ENCODE results near the gene SH3PXD2A.
A peak's percentile ranks its signal among the peaks of the same experiment; 100 is the strongest.

SH3PXD2A gene

DNA sequence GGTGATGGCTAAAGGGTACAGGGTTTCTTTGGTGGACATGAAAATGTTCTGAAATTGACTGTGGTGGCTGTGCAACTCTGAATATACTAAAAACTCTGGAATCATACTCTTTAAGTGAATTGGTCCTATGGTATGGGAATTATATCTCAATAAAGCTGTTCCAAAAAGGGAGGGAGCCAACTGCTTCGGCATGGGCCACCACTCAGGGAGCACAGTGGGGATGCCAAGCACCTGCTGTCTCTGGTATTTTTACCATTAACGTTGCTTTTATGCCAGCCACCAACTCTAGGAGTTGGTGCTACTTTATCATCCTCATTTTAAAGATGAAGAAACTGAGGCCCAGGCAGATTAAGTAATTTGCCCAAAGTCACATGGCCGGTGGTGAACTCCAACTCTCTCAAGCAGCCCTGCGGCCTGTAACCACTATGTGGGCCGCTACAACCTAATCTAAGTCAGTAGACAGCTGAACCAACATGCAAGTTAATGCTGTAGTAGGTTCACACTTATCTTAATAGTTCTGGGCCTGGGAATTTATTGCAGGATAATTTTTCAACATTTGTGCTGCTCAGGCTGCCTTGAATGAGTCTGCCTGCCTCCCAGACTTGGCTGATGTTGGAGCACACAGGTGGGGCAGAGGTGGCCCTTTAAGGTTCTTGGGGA, 20.8 kb downstream of the SH3PXD2A start:
- ATAC-seq (replicated peaks; ENCODE audit: extremely low read depth, poor library complexity, severe bottlenecking): no peak
- H3K9me3 Mint-ChIP-seq: no peaks in the 10 kb centered on the region
- no peak overlapping the region for H3K4me3 Mint-ChIP-seq
- no peak for DNase-seq (ENCODE audit: low spot score in 2 of 2)
- H3K27ac Mint-ChIP-seq (ENCODE audit: low read depth): no peak overlapping the region
- H3K4me1 Mint-ChIP-seq: no peaks in the 10 kb centered on the region
- peaks cover 16% of the 10 kb centered on the region for H3K27me3 Mint-ChIP-seq
- no peaks in the 10 kb centered on the region for H3K36me3 Mint-ChIP-seq (ENCODE audit: insufficient read depth)

DNA sequence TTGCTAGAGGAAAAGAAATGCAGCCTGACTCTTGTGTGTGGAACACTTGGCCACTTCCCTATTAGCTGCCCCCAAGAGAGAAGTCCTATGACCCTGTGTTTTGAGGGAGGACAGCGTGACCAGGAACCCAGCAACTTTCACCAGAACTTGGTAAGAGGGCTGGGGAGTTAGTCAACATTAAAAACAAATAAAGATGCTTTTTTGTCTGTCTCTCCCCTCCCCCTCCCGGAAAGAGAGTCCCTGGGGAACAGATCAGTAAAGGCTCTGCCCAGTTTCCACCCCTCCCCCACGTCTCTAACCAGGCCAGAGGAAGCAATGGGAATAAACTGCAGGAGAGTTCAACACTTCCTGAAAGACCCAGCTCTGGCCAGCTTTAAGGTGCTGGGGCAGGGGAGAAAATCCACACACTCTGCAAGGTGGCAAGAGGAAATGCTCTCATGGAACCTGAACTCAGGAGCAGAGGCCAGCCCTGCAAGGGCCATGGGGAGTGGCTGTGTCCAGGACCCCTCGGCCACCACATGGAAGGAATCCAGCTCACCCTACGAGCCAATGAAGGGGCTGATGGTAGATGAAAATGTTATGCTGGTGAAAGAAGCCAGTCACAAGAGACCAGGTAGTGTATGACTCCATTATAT, 21.5 kb downstream of the SH3PXD2A start:
- no peaks in the 10 kb centered on the region for H3K4me1 Mint-ChIP-seq
- ATAC-seq (replicated peaks; ENCODE audit: extremely low read depth, poor library complexity, severe bottlenecking) (no peak), DNase-seq (ENCODE audit: low spot score in 2 of 2) (no peak)
- H3K27me3 Mint-ChIP-seq: peaks cover 23% of the 10 kb centered on the region
- H3K9me3 Mint-ChIP-seq: no peaks in the 10 kb centered on the region
- no peak overlapping the region for H3K4me3 Mint-ChIP-seq
- no peak overlapping the region for H3K27ac Mint-ChIP-seq (ENCODE audit: low read depth)
- no peaks in the 10 kb centered on the region for H3K36me3 Mint-ChIP-seq (ENCODE audit: insufficient read depth)

DNA sequence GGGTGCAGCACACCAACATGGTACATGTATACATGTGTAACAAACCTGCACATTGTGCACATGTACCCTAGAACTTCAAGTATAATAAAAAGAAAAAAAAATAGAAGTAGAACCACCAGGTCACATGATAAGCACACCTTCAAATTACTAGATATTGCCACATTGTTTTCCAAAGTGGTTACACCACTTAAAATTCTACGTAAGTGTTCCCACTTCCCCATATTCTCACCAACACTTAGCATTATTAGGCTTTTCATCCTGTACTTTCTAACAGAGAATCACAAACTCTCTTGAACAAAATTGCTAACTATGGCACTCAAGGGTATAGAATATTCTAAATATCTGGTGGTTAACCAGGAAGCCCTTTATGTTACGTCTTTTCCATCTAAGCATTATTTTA, 22.6 kb downstream of the SH3PXD2A start:
- H3K27me3 Mint-ChIP-seq: peaks cover 28% of the 10 kb centered on the region
- no peaks in the 10 kb centered on the region for H3K9me3 Mint-ChIP-seq
- H3K36me3 Mint-ChIP-seq (ENCODE audit: insufficient read depth): no peaks in the 10 kb centered on the region
- DNase-seq (ENCODE audit: low spot score in 2 of 2) (no peak), ATAC-seq (replicated peaks; ENCODE audit: extremely low read depth, poor library complexity, severe bottlenecking) (no peak)
- H3K4me1 Mint-ChIP-seq: no peaks in the 10 kb centered on the region
- H3K27ac Mint-ChIP-seq (ENCODE audit: low read depth): no peak overlapping the region
- no peak overlapping the region for H3K4me3 Mint-ChIP-seq

DNA sequence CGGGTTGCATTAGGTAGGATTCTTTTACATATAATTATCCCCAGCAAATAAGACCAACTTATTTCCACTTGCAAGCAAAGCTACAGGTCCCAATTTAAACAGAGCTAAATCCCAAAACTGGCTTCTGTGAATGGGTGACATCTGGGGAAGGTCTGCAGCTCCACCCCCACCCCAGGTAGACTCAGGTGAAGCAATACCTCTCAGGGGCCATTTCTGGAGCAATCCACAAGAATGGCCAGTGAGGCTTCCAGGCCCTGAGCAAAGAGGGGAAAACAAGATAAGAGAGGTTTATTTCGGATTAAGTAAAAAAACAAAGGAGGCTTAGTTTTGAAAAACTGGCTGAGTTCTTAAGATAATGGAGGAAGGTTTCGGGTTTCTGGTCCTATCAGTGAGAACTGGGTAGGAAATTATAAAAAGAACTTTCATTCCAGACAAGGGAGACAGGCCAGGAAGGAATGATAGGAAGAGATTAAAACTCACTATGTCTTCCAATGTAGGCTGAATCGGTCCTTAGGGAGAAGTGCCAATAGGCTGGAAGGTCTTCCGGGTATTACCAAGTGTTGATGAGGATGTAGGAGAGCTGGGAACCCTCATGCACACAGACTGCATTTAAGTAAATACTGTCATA, 25.4 kb downstream of the SH3PXD2A start:
- no peak overlapping the region for H3K27ac Mint-ChIP-seq (ENCODE audit: low read depth)
- DNase-seq (ENCODE audit: low spot score in 2 of 2): no peak
- H3K9me3 Mint-ChIP-seq: no peaks in the 10 kb centered on the region

DNA sequence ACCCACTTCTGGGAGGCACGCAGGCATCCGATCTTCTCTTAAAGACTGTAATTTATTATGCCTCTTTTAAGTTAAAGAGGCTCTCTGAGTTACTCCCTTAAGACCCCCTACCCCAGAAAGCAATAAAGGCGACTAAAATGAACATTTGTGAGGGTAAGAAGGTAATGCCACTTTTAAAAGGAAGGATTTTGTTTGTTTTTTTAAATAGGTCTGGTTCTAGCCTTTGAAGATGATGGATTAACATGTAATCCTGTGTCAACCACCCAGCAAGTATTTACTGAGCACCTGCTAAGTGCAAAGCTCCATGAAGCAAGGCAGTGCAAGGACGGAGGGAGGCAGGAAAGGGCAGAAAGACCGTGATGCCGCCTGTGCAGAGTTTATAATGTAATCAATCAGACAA, 26.1 kb downstream of the SH3PXD2A start:
- Mint-ChIP-seq H3K27me3 (peaks cover 33% of the 10 kb centered on the region), H3K4me1 (no peaks in the 10 kb centered on the region), H3K36me3 (ENCODE audit: insufficient read depth) (no peaks in the 10 kb centered on the region), H3K9me3 (no peaks in the 10 kb centered on the region), H3K27ac (ENCODE audit: low read depth) (no peak overlapping the region), H3K4me3 (no peak overlapping the region)
- DNase-seq (ENCODE audit: low spot score in 2 of 2) (no peak), ATAC-seq (replicated peaks; ENCODE audit: extremely low read depth, poor library complexity, severe bottlenecking) (no peak)

More for the DNA sequence above, 25.4 kb downstream of the SH3PXD2A start:
- Mint-ChIP-seq H3K36me3 (ENCODE audit: insufficient read depth) (no peaks in the 10 kb centered on the region), H3K4me3 (no peak overlapping the region), H3K27me3 (peaks cover 28% of the 10 kb centered on the region), H3K4me1 (no peaks in the 10 kb centered on the region)
- ATAC-seq (replicated peaks; ENCODE audit: extremely low read depth, poor library complexity, severe bottlenecking): no peak

DNA sequence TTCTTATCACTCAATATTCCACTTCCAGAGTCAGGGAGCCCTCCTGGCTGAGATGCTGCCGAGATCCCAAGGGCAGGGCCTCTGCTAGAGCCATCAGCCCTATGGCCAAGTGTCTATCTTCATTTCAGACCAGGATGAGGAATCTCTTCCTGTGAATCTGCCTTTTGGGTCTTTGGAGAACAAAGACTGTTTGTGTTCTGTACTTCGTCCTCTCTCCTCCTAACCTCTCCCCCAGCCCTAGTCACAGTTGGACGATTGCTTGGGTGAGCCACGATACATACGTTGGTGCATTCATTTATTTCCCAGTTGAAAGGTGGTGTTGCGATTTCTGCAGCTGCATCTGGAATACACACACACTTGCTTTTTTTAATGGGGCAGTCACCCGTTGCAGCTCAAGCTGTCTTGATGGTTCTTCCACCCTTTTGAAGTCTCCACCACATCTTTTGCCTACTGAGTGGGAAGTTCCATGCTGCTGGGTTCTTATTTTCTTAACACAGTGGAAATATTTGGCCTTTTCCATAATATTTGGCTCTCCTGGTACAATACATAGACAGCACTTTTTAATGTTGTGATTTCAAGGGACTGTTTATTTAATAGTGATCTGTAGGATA, 26.7 kb downstream of the SH3PXD2A start:
- Mint-ChIP-seq H3K4me1 (no peaks in the 10 kb centered on the region), H3K27me3 (peaks cover 39% of the 10 kb centered on the region), H3K9me3 (no peaks in the 10 kb centered on the region), H3K27ac (ENCODE audit: low read depth) (no peak overlapping the region), H3K4me3 (no peak overlapping the region), H3K36me3 (ENCODE audit: insufficient read depth) (no peaks in the 10 kb centered on the region)
- no peak for ATAC-seq (replicated peaks; ENCODE audit: extremely low read depth, poor library complexity, severe bottlenecking)
- no peak for DNase-seq (ENCODE audit: low spot score in 2 of 2)

DNA sequence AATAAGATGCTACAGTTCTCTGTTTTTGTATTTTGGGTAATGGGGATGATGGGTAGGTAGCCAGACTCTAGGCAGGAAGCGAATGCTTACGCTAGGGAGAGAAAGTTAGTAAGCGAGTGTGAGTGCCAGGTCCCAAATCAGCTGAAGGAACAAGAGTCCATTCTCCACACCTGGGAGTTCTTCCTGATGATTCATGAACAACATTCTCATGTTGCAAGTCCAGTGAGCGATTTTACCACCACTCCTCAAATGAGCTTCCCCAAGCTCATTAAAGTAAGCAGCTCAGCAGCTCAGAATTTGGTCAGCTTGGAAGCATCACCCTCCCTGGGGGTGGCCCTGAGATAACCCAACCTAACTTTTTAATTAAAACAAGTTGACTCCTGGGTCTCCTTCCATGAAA, 27.3 kb downstream of the SH3PXD2A start:
- no peak overlapping the region for H3K4me3 Mint-ChIP-seq
- ATAC-seq (replicated peaks; ENCODE audit: extremely low read depth, poor library complexity, severe bottlenecking) (no peak), DNase-seq (ENCODE audit: low spot score in 2 of 2) (no peak)
- peaks cover 45% of the 10 kb centered on the region for H3K27me3 Mint-ChIP-seq
- H3K27ac Mint-ChIP-seq (ENCODE audit: low read depth): no peak overlapping the region
- no peaks in the 10 kb centered on the region for H3K4me1 Mint-ChIP-seq
- no peaks in the 10 kb centered on the region for H3K36me3 Mint-ChIP-seq (ENCODE audit: insufficient read depth)
- H3K9me3 Mint-ChIP-seq: no peaks in the 10 kb centered on the region

DNA sequence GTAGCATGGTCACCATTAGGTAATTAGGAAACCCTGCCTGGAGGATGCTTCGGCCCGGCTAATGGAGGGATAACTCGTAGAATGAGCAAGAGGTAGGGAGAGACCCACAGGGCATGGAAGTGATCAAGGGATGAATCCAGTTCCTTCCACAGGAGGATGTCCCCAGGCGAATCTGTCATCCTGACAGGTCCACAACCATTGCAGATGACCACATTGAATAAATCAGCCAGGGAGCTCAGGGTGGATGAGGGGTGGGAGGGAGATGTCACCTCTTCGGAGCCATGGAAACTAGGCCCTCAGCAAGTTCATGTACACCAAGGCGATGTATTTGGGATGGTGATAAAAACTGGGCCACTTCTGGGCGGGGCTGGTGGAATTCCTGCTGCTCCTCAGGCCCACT, 28.5 kb downstream of the SH3PXD2A start:
- DNase-seq (ENCODE audit: low spot score in 2 of 2) (no peak), ATAC-seq (replicated peaks; ENCODE audit: extremely low read depth, poor library complexity, severe bottlenecking) (no peak)
- H3K36me3 Mint-ChIP-seq (ENCODE audit: insufficient read depth): no peaks in the 10 kb centered on the region
- H3K4me1 Mint-ChIP-seq: no peaks in the 10 kb centered on the region
- peaks cover 45% of the 10 kb centered on the region for H3K27me3 Mint-ChIP-seq
- no peaks in the 10 kb centered on the region for H3K9me3 Mint-ChIP-seq
- no peak overlapping the region for H3K4me3 Mint-ChIP-seq
- no peak overlapping the region for H3K27ac Mint-ChIP-seq (ENCODE audit: low read depth)

DNA sequence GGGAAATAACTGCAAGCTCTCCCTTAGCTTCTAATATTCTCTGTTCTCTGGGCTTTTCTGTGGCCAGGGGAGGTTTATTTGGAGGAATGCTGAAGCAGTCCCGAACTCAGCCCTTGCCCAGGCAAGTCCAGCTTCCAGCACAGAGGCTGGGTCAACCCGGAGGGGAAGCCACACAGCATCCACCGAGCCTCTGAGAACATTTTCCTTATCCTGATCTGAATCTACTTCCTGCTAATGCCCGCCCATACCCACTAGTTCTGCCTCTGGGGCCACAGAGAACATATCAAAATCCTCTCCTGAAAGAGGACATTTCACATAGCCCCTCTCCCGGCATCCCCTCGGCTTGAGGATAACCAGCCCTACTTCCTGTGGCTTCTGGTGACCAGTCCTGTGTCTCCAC, 31.1 kb downstream of the SH3PXD2A start:
- Mint-ChIP-seq H3K4me1 (no peaks in the 10 kb centered on the region), H3K27me3 (peaks cover 52% of the 10 kb centered on the region), H3K36me3 (ENCODE audit: insufficient read depth) (no peaks in the 10 kb centered on the region), H3K9me3 (no peaks in the 10 kb centered on the region), H3K27ac (ENCODE audit: low read depth) (peak overlapping the region; percentile 19), H3K4me3 (no peak overlapping the region)
- DNase-seq (ENCODE audit: low spot score in 2 of 2) (no peak), ATAC-seq (replicated peaks; ENCODE audit: extremely low read depth, poor library complexity, severe bottlenecking) (no peak)

DNA sequence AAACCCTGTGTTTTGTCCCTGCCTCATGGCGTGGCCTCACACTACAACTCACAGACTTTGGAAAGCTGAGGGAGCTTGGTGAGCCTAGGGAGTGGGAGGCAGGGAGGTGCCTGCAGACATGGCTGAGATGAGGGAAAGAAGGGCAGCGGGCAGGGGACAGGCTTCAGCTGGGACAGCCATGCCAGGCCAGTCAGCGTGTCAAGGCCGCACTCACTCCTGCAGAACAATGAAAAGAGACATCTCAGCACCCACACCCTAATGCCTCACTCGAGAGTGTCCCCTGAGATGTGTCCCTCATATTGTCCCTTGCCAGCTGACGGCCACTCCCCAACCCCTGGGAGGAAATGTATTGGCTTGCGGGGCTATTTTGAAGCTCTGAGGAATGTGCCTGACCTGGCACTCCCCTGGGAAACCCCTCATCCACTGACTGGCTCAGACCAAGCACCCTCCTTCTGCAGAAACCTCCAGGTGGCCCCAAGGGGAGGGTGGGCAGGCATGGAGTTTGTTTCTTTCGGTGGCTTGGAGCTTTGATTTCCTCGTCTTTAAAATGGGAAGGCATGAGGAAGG, 31.6 kb downstream of the SH3PXD2A start:
- DNase-seq (ENCODE audit: low spot score in 2 of 2): no peak
- no peaks in the 10 kb centered on the region for H3K36me3 Mint-ChIP-seq (ENCODE audit: insufficient read depth)
- H3K27me3 Mint-ChIP-seq: peaks cover 52% of the 10 kb centered on the region
- no peaks in the 10 kb centered on the region for H3K9me3 Mint-ChIP-seq
- no peaks in the 10 kb centered on the region for H3K4me1 Mint-ChIP-seq
- ATAC-seq (replicated peaks; ENCODE audit: extremely low read depth, poor library complexity, severe bottlenecking): no peak
- H3K4me3 Mint-ChIP-seq: no peak overlapping the region
- H3K27ac Mint-ChIP-seq (ENCODE audit: low read depth): no peak overlapping the region

DNA sequence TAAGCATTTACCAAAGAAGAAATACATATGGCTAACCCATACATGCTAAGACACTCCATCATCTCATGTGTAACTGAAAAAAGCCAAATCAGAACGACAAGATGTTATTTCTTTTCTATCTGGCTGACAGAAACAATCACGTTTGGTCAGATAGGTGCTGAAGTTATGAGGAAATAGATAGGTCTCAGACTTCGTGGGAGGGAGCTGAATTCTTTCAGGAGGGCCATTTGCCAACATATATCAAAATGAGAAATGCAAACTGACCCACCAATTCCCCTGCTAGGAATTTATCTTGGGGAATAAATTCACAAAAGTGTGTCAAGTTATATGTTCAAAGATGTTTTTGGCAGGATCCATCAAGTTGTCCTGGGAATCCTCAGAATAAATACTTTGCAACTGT, 32.6 kb downstream of the SH3PXD2A start:
- peaks cover 53% of the 10 kb centered on the region for H3K27me3 Mint-ChIP-seq
- no peak overlapping the region for H3K27ac Mint-ChIP-seq (ENCODE audit: low read depth)
- no peaks in the 10 kb centered on the region for H3K4me1 Mint-ChIP-seq
- H3K36me3 Mint-ChIP-seq (ENCODE audit: insufficient read depth): peaks cover 1% of the 10 kb centered on the region
- DNase-seq (ENCODE audit: low spot score in 2 of 2): no peak
- no peaks in the 10 kb centered on the region for H3K9me3 Mint-ChIP-seq
- H3K4me3 Mint-ChIP-seq: no peak overlapping the region
- ATAC-seq (replicated peaks; ENCODE audit: extremely low read depth, poor library complexity, severe bottlenecking): no peak

DNA sequence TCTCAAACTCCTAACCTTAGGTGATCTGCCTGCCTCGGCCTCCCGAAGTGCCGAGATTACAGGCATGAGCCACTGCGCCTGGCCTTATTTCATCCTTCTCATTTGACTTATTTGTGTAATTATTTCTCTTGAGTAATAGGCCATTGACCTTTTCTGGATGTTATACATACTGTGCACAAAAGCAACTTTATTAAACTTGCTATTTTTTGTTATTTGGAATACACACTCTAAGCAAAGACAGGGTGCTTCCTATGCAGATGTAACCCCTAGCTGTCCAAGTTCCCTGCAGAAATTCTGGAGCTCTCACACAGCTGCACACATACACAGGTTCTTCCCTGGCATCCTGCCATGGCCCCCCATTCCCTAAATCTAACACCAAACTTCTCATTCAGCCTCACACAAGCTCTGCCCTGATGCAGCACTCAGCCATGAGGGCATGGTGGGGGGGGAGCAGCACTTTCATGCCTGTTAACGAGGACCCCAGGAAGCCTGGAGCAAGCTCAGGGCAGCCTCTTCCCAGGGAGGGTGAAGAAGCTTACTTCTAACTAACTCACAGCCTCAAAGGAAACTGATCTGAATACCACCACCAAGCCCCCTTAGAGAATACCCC, 33.2 kb downstream of the SH3PXD2A start:
- Mint-ChIP-seq H3K9me3 (no peaks in the 10 kb centered on the region), H3K4me1 (no peaks in the 10 kb centered on the region), H3K27me3 (peaks cover 53% of the 10 kb centered on the region), H3K36me3 (ENCODE audit: insufficient read depth) (peaks cover 1% of the 10 kb centered on the region), H3K27ac (ENCODE audit: low read depth) (no peak overlapping the region), H3K4me3 (no peak overlapping the region)
- ATAC-seq (replicated peaks; ENCODE audit: extremely low read depth, poor library complexity, severe bottlenecking) (no peak), DNase-seq (ENCODE audit: low spot score in 2 of 2) (no peak)
